Measurements from ENCODE around the gene STAU1. TPM values are rescaled to one million over a fixed set of nuclear protein-coding genes. Genes with fewer than 3 reads are reported as not detected.
"Not testable (repeated sequence)": the region's sequence is repeated elsewhere in the genome, so short reads cannot be mapped to it uniquely, and the experiment has no call there.

STAU1 gene
- total and polyA plus RNA-seq, 2 donors (not counting 1 experiment from before 2014, with no cell fraction given) = 48.1 to 79.8 TPM

- no peaks in the 10 kb centered on the region for H3K9me3 ChIP-seq (ENCODE audit: control insufficient read depth, insufficient read depth, low read depth, low read length)
- peaks cover 11% of the 10 kb centered on the region for H3K36me3 ChIP-seq (ENCODE audit: control insufficient read depth, insufficient read depth, low read length)
- H3K4me3 ChIP-seq (replicated peaks in 1 of 4; ENCODE audit: control extremely low read depth in 1 of 4, insufficient read depth in 1 of 4, low read depth in 3 of 4, low read length in 4 of 4) = no peak overlapping the region
- H2AFZ ChIP-seq (ENCODE audit: low read length) = no peak overlapping the region
- no peaks in the 10 kb centered on the region for H3K27me3 ChIP-seq (ENCODE audit: control insufficient read depth, insufficient read depth, low read length)
- H4K20me1 ChIP-seq (ENCODE audit: control insufficient read depth, extremely low read depth, insufficient read depth, low read length) = no peaks in the 10 kb centered on the region
- no peak for DNase-seq (ENCODE audit: low read depth in 2 of 2)
- no peak for TF ChIP-seq CTCF (conservative IDR thresholded peaks at IDR 0.05 in 1 of 2, IDR thresholded peaks at IDR 0.05 in 1 of 2; ENCODE audit: low read depth in 1 of 2, low read length in 2 of 2)
- TF ChIP-seq EZH2 (IDR thresholded peaks at IDR 0.05; ENCODE audit: low read length, missing control alignments) = no peak
- H3K9ac ChIP-seq (ENCODE audit: insufficient read depth, low read length) = no peak overlapping the region
- H3K4me1 ChIP-seq (ENCODE audit: control insufficient read depth, extremely low read depth, insufficient read depth, low read length) = no peaks in the 10 kb centered on the region
- H3K79me2 ChIP-seq (ENCODE audit: control insufficient read depth, insufficient read depth, low read length) = no peaks in the 10 kb centered on the region
- H3K27ac ChIP-seq (ENCODE audit: insufficient read depth, low read length) = no peak overlapping the region
- H3K4me2 ChIP-seq (ENCODE audit: extremely low read depth, insufficient read depth, low read length) = no peak overlapping the region
Observed at GRCh38 chr20:49100972-49101371, 87.2 kb downstream of the STAU1 start.

- not testable (repeated sequence) for H3K27ac ChIP-seq (ENCODE audit: insufficient read depth, low read length); H3K4me2 ChIP-seq (ENCODE audit: extremely low read depth, insufficient read depth, low read length); H2AFZ ChIP-seq (ENCODE audit: low read length); DNase-seq (ENCODE audit: low read depth in 2 of 2); H3K9me3 ChIP-seq (ENCODE audit: control insufficient read depth, insufficient read depth, low read depth, low read length); H3K27me3 ChIP-seq (ENCODE audit: control insufficient read depth, insufficient read depth, low read length); H4K20me1 ChIP-seq (ENCODE audit: control insufficient read depth, extremely low read depth, insufficient read depth, low read length); H3K4me3 ChIP-seq (replicated peaks in 1 of 4; ENCODE audit: control extremely low read depth in 1 of 4, insufficient read depth in 1 of 4, low read depth in 3 of 4, low read length in 4 of 4); H3K4me1 ChIP-seq (ENCODE audit: control insufficient read depth, extremely low read depth, insufficient read depth, low read length); H3K79me2 ChIP-seq (ENCODE audit: control insufficient read depth, insufficient read depth, low read length); H3K9ac ChIP-seq (ENCODE audit: insufficient read depth, low read length)
- peaks cover 11% of the 10 kb centered on the region for H3K36me3 ChIP-seq (ENCODE audit: control insufficient read depth, insufficient read depth, low read length)
Observed at GRCh38 chr20:49100292-49100691, 87.8 kb downstream of the STAU1 start.

DNA sequence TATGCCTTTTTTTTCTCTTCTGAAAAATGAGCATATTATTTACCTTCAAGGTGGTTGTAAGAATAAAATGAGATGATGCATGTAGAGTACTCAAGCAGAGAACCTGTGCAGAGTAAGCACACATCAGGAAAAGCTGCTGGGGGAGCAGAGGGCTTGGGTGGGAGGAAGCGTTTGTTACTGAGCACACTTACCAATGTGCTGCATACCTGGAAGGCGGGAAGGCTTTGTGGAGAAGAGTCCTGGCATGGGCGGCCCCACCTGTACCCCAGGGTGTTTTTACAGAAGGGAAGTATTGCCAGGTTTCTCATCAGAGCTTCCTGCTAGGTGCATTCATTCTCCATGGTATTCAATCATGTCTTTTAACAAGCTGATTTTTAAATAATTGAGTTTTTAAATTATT is 89.1 kb downstream of the STAU1 start:
- H4K20me1 ChIP-seq (ENCODE audit: control insufficient read depth, extremely low read depth, insufficient read depth, low read length) = no peaks in the 10 kb centered on the region
- H3K27ac ChIP-seq (ENCODE audit: insufficient read depth, low read length) = no peak overlapping the region
- no peak overlapping the region for H3K9ac ChIP-seq (ENCODE audit: insufficient read depth, low read length)
- H3K79me2 ChIP-seq (ENCODE audit: control insufficient read depth, insufficient read depth, low read length) = no peaks in the 10 kb centered on the region
- no peak for DNase-seq (ENCODE audit: low read depth in 2 of 2)
- no peaks in the 10 kb centered on the region for H3K27me3 ChIP-seq (ENCODE audit: control insufficient read depth, insufficient read depth, low read length)
- no peaks in the 10 kb centered on the region for H3K4me1 ChIP-seq (ENCODE audit: control insufficient read depth, extremely low read depth, insufficient read depth, low read length)
- no peaks in the 10 kb centered on the region for H3K9me3 ChIP-seq (ENCODE audit: control insufficient read depth, insufficient read depth, low read depth, low read length)
- no peak overlapping the region for H3K4me2 ChIP-seq (ENCODE audit: extremely low read depth, insufficient read depth, low read length)
- H3K36me3 ChIP-seq (ENCODE audit: control insufficient read depth, insufficient read depth, low read length) = peaks cover 12% of the 10 kb centered on the region
- TF ChIP-seq CTCF (conservative IDR thresholded peaks at IDR 0.05 in 1 of 2, IDR thresholded peaks at IDR 0.05 in 1 of 2; ENCODE audit: low read depth in 1 of 2, low read length in 2 of 2) (no peak), EZH2 (IDR thresholded peaks at IDR 0.05; ENCODE audit: low read length, missing control alignments) (no peak)
- H3K4me3 ChIP-seq (replicated peaks in 1 of 4; ENCODE audit: control extremely low read depth in 1 of 4, insufficient read depth in 1 of 4, low read depth in 3 of 4, low read length in 4 of 4) = no peak overlapping the region
- no peak overlapping the region for H2AFZ ChIP-seq (ENCODE audit: low read length)

Data from fibroblast of lung (primary cell).